Erythroblast (primary cell): ENCODE data around the gene BCL2L12.
A peak's percentile ranks its signal among the peaks of the same experiment; 100 is the strongest.

Experiments
- DNase-seq, 2 experiments: peaks; one replicate each; lab custom pipeline; 2025; lab: John Stamatoyannopoulos, UW
- GATA1 ChIP-seq: IDR thresholded peaks from 2 replicates; pipeline ENCODE4 v1.6.1; 2011; ENCODE audit warnings: low read depth, mild to moderate bottlenecking, control low read depth, low read length, moderate library complexity
- POLR2A ChIP-seq: IDR thresholded peaks from 2 replicates; pipeline ENCODE4 v1.6.1; 2011; ENCODE audit warnings: mild to moderate bottlenecking, low read length

Gene BCL2L12

DNA sequence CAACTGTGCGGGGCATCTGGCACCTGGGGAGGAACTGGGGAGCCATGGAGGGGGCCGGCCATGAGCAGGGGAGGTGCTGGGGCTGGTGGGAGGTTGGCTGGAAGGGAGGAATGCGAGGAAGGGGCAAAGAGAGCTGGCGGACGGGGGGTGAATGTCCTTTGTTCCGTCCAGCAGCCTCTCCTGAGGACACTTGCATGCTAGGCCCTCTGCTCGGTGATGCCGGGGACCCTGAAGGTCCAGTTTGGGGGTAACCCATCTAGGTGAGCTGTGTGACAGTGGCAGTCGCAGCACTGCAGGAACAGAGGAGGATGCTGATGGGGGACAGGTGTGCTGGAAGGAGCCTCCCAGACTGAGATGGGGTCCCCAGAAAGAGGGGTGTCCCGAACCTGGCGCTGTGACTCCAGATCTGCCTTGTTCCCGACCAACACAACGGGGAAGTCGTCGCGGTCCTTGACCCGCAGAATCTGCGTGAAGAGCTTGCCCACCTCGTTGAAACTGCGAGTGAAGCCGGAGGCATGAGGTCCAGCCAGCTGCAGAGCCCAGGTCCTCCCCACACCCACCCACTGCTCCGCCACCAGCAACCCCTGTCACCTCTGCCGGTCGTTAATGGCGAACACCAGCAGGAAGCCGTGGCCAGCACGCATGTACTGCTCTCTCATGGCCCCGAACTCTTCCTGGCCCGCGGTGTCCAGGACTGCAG lies 29.4 kb upstream of the BCL2L12 start:
- TF ChIP-seq GATA1 (no peak), POLR2A (no peak)
- DNase-seq = no peak

DNA sequence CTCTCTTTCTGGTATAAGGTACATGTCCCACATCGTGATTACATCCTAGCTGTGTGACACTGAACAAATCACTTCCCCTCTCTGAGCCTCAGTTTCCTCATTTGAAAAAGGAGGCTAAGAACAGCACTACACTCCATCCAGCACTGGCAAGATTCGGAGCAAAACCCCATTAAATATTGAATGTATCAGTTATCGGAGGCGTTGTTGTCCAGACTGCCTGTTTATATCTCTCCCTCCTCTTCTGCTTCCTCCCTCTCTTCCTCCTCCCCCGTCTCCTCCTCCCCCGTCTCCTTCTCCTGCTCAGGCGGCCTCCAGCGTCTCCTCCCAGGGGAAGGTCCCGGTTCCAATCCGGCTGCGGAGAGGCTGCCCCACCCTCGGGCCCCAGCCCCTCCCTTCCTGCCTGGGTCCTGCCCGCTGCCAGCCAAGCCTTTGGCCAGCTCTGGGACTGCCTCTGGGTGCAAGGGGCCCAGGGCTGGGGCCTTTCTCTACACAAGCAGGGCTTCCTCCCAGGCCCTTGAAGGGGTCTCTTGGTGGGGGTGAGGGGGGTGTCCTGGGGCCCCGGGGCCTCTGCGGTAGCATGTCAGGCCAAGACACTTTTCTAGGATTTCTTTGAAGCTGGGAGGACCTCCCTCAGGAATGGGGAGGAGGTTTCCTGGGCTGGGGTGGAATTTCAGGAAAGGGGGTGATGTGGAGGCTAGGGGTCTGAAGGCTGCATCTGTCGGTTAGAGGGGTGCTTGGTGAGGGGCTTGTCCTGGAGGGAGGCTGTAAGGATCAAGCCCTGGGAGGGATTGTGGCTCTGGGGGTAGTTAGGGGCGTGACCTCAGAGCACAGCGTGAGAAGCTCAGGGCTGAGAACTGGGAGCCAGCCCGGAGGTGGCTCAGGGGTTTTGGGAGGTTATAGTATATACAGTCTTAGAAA lies 27.7 kb upstream of the BCL2L12 start:
- TF ChIP-seq GATA1 (no peak), POLR2A (no peak)
- peak in 1 of 2 experiments; percentile 51 for DNase-seq

GRCh38 chr19:49639401-49640112 lies 26.2 kb upstream of the BCL2L12 start:
- TF ChIP-seq POLR2A (no peak), GATA1 (no peak)
- DNase-seq = no peak

DNA sequence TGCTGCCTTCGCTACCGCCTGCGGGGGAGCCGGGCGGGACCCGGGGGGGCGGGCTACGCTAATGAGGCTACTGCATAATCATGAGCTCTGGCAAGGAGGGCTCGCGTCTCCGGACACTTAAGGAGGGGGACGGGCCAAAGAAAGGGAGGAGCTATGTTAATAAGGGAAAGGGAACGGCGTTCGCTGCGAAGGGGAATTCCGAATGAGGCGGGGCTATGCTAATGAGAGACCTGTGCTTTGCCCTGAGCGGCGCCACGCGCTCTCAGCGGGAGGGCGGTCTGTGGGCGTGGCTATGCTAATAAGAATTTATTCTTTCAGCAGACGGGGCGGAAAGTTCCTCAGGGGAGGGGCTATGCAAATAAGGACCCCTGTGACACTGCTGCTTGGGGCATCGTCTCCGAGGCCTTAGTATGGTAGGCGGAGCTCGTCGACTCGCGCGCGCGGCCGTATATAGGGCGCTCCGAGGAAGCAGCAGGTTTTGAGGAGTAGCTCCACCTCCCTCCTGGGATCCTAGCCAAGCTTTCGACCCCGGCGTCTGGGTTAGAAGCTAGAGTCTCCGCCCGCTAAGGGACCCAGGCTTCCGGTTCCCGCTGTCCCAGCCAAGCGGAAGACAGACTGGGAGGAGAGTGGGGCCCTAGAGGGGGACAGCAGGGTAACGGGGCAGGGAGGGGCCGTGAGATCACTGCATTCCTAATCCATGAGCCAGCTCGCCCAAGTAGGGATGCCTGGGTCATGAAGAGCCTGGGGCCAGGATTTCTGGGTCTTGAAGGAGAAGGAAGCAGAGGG lies 25.4 kb upstream of the BCL2L12 start, which contains the start of gene RRAS:
Gene RRAS (minus strand): TSS at position 31 of the 786 bp plus-strand sequence. CDS start 45 bp downstream, outside the sequence.
- TF ChIP-seq POLR2A (peak; percentile 91), GATA1 (no peak)
- peak; percentile 100 for DNase-seq

DNA sequence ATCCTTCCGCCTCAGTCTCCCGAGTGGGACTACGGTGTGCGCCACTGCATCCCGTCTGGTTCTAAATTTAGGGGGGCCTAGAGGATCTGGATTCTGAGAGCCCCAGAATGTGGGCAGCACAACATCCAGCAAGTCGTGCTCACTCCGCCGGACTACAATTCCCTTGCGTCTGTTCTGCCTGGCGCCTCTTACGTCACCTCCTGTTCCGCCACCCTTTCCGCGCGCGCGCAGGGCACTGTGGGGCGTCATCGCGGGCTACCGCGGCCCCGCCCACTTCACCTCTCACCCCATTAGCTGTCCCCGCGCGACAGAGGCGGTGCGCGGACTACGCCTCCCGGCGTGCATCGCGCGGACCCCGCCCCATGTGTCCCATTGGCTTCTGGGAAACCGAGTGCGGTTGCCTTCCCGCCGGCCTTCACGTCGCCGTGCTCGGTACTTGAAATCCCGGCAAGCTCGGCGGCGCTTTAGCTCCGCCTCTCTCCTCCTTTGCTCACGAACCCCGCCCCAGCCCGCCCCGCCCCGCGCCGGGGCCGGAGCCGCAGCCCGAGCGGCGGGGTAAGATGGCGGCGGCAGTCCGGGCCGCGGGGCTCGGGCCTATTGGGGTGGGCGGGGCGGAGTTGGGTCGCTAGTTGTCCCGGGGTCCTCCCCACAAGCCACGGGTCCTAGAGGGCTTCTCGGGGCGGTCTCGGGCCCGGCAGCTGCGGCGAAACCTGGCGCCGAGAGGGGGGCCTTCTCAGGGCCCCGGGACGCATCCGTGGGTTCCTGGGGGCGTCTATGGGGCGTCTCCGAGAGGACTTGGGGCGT lies 23.8 kb upstream of the BCL2L12 start, which contains the start of gene SCAF1:
Gene SCAF1 (plus strand): TSS at position 522 of the 804 bp plus-strand sequence. CDS start 2,818 bp downstream, outside the sequence.
- TF ChIP-seq POLR2A (peak; percentile 86), GATA1 (no peak)
- peak; percentile 100 for DNase-seq

- DNase-seq = no peak
- no peak for TF ChIP-seq GATA1
- no peak for TF ChIP-seq POLR2A
Measured at GRCh38 chr19:49642492-49643035, 23.2 kb upstream of the BCL2L12 start.

DNA sequence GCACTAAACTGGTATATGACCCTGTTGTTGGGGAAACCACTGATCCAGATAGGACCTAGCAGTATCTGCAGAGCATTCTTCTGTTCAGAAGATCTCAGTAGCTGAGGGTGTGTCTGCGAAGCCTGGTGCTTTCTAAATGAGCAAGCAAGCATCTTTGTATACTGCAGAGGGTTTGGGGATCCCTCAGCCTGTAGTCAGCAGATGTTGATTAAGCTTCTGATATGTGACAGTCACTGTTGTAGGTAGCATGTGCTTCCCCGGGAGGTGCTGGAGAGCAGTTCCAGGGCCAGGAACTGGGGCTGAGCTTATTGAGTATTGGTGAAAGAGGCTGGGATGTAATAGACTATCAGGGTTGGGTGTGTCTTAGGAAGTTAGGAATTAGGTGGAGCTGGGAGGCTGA lies 22.3 kb upstream of the BCL2L12 start:
- TF ChIP-seq GATA1 = no peak
- TF ChIP-seq POLR2A = no peak
- peak; percentile 65 to 81 for DNase-seq

- no peak for TF ChIP-seq GATA1
- no peak for DNase-seq
Measured at GRCh38 chr19:49645592-49645991, 20.1 kb upstream of the BCL2L12 start.

DNA sequence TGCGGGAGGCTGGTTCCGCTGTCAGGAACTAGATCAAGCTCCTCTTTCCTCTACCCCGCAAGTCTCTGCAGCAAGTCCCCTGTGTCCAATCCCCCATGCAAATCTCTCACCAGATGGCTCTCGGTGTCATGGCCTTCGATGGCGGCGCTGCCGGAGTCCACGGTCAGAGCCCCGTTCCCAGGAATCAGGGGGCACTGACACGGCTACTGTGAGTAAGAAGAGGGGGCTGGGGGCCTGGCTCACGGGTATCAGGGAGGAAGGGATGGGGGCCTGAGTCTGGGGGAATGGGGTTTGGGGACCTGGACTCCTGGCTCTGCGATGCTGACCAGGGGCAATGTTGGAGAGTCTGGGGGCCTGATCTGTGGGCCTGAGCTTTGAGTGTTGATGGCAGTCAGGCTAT lies 19.7 kb upstream of the BCL2L12 start:
- no peak for DNase-seq
- no peak for TF ChIP-seq GATA1
- TF ChIP-seq POLR2A = no peak

DNA sequence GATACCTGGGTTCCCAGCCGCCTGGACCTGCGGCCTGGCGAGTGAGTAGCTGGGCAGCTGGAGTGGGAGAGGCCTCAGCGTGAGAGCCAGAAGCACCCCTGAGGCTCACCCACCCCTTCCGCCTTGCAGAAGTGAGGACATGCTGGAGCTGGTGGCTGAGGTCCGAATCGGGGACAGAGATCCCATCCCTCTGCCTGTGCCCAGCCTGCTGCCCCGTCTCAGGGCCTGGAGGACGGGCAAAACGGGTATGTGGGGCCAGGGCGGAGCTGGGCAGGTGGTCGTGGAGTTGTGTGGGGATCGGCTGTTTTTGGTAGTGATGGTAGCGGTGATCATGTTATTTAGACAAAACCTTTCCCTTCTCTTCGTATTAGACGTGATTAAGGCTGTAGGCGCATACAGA lies 19.1 kb upstream of the BCL2L12 start:
- DNase-seq = no peak
- TF ChIP-seq GATA1 (no peak), POLR2A (no peak)

DNA sequence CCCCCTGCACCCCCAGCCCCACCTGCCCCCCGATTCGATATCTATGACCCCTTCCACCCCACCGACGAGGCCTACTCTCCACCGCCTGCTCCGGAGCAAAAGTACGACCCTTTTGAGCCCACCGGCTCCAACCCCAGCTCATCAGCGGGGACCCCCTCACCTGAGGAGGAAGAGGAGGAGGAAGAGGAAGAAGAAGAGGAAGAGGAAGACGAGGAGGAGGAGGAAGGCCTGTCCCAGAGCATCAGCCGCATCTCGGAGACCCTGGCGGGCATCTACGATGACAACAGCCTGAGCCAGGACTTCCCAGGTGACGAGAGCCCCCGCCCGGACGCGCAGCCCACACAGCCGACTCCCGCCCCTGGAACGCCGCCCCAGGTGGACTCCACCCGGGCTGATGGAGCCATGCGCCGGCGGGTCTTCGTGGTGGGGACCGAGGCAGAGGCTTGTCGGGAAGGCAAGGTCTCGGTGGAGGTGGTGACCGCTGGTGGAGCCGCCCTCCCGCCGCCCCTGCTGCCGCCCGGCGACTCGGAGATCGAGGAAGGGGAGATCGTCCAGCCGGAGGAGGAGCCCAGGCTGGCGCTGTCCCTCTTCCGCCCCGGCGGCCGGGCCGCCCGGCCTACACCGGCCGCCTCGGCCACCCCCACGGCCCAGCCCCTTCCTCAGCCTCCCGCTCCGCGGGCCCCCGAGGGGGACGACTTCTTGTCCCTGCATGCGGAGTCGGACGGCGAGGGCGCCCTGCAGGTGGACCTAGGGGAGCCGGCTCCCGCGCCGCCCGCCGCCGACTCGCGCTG lies 14.5 kb upstream of the BCL2L12 start:
- no peak for TF ChIP-seq POLR2A
- no peak for TF ChIP-seq GATA1
- no peak for DNase-seq
